Transverse colon (tissue), 4 donors: ENCODE data around the gene SLC29A3. TPM values are rescaled to one million over a fixed set of nuclear protein-coding genes. Genes with fewer than 3 reads are reported as not detected.

ENCODE experiments used
- DNase-seq: peaks from one replicate; pipeline ENCODE4 v3.0.0-alpha.2; 2019
- H3K27ac ChIP-seq, 4 donors: fragments of 200-600 bp; sonication (generic); 2 replicates each; pipeline ENCODE4 v1.5.1; 2016 to 2018; ENCODE audit warnings: inconsistent platforms in 4 of 4
- H3K27me3 ChIP-seq: fragments of 200-600 bp; sonication (generic); 2 replicates; pipeline ENCODE4 v1.5.1; 2017; ENCODE audit warnings: inconsistent platforms
- H3K36me3 ChIP-seq, 4 donors: fragments of 200-600 bp; sonication (generic); 2 replicates each; pipeline ENCODE4 v1.5.1; 2017 to 2019; ENCODE audit warnings: inconsistent platforms in 4 of 4
- H3K4me1 ChIP-seq, 4 donors: fragments of 200-600 bp; sonication (generic); 2 replicates each; pipeline ENCODE4 v1.5.1; 2017 to 2020; ENCODE audit warnings: inconsistent platforms in 4 of 4
- H3K4me3 ChIP-seq, 4 donors: fragments of 200-600 bp; sonication (generic); 1 replicate in 1 of 4; 2 replicates in 3 of 4; pipeline versions ENCODE4 v1.5.1 to v1.6.1; 2017 to 2019; ENCODE audit warnings: inconsistent platforms in 4 of 4
- H3K9me3 ChIP-seq, 2 donors: fragments of 200-600 bp; sonication (generic); 2 replicates each; pipeline ENCODE4 v1.5.1; 2017 to 2019; ENCODE audit warnings: inconsistent platforms in 2 of 2
- EP300 ChIP-seq: sonication (generic); formaldehyde crosslinking; IDR thresholded peaks from one replicate; pipeline ENCODE4 v1.6.1; 2017; ENCODE audit warnings: antibody characterized with exemption, low read depth
- POLR2A ChIP-seq: fragments of 450-650 bp; IDR thresholded peaks from one replicate; pipeline ENCODE4 v1.6.1; 2016; ENCODE audit warnings: antibody characterized with exemption, mild to moderate bottlenecking, moderate library complexity
- POLR2AphosphoS5 ChIP-seq, 3 donors: sonication (generic); formaldehyde crosslinking; IDR thresholded peaks; one replicate each; pipeline ENCODE4 v1.6.1; 2016; ENCODE audit warnings: antibody characterized with exemption in 3 of 3
- WGBS, 2 donors: methylation state at CpG; one replicate each; pipeline ENCODE4 v1.1.5; 2018; ENCODE audit warnings: low coverage in 1 of 2; 5-methylcytosine and 5-hydroxymethylcytosine counted together
- in situ Hi-C, 4 donors: fragments of 200-750 bp; cut with MboI; loops; one replicate each; pipeline versions ENCODE4 v1.15.0 to v1.15.1; 2017; ENCODE audit warnings: low sequenced_read_pairs in 3 of 4, low pct_ligation_motif_present in 1 of 4, low pct_unique_long_range_greater_than_20kb in 1 of 4
- intact Hi-C: fragments of 100-400 bp; cut with DNase I; formaldehyde crosslinking; loops from one replicate; pipeline ENCODE4 v1.15.1; 2023; ENCODE audit warnings: low total_unique reads
- total RNA-seq, 4 donors: library from RNA; depleted of rRNA; stranded (reverse); fragments of >200 nt; gene quantifications; one replicate each; pipeline ENCODE4 v1.1.0, GENCODE V29; 2016
- TF ChIP-seq, protein P1 (sequence below), 5 experiments: fragments of 200-600 bp in 3 of 5; fragments of 450-650 bp in 2 of 5; sonication (generic) in 3 of 5; IDR thresholded peaks; 1 replicate in 2 of 5; 2 replicates in 3 of 5; pipeline ENCODE4 v1.5.1; 2016 to 2017; ENCODE audit warnings: antibody characterized with exemption in 5 of 5, inconsistent platforms in 3 of 5, mild to moderate bottlenecking in 2 of 5, moderate library complexity in 1 of 5

SLC29A3 gene
- total RNA-seq, 4 donors from 2014 or later = 0.75 to 6.4 (median 3.4) TPM

DNA sequence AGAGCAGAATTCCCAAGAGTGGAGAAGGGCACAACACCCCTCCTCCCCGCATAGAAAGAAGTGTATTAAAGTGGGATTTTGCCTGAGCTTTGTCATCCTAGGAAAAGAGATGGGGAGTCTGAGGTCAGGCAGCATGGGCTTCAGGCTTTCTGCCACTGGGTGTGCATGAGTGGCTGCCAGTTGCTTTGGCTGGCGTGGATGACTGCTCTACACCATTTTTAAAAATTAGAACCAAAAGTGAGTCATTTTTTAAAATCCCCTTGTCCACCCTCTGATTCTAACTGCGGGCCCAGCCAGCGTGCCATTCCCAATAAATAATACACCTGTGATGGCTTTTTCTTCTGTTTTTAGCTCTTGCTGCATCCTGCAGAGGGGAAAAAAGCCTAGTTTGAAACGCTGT, 13.4 kb downstream of the SLC29A3 start:
- Histone ChIP-seq H3K4me3 (no peak overlapping the region), H3K27me3 (no peaks in the 10 kb centered on the region), H3K27ac (no peak overlapping the region), H3K9me3 (no peaks in the 10 kb centered on the region), H3K36me3 (no peaks in the 10 kb centered on the region), H3K4me1 (peaks cover 0 to 12% (median 11%) of the 10 kb centered on the region in 4 donors)
- DNase-seq = no peak
- intact Hi-C loops (no loop called here), in situ Hi-C loops (no loop called here)
- 88 to 100% methylated on average over 3 to 5 of the region's 5 CpGs for WGBS, 2 donors
- TF ChIP-seq POLR2A = no peak
- TF ChIP-seq POLR2AphosphoS5 (IDR thresholded peaks at IDR 0.05) = no peak
- no peak for TF ChIP-seq EP300
- TF ChIP-seq, protein P1, sequence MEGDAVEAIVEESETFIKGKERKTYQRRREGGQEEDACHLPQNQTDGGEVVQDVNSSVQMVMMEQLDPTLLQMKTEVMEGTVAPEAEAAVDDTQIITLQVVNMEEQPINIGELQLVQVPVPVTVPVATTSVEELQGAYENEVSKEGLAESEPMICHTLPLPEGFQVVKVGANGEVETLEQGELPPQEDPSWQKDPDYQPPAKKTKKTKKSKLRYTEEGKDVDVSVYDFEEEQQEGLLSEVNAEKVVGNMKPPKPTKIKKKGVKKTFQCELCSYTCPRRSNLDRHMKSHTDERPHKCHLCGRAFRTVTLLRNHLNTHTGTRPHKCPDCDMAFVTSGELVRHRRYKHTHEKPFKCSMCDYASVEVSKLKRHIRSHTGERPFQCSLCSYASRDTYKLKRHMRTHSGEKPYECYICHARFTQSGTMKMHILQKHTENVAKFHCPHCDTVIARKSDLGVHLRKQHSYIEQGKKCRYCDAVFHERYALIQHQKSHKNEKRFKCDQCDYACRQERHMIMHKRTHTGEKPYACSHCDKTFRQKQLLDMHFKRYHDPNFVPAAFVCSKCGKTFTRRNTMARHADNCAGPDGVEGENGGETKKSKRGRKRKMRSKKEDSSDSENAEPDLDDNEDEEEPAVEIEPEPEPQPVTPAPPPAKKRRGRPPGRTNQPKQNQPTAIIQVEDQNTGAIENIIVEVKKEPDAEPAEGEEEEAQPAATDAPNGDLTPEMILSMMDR (IDR thresholded peaks at IDR 0.05) = no peak

DNA sequence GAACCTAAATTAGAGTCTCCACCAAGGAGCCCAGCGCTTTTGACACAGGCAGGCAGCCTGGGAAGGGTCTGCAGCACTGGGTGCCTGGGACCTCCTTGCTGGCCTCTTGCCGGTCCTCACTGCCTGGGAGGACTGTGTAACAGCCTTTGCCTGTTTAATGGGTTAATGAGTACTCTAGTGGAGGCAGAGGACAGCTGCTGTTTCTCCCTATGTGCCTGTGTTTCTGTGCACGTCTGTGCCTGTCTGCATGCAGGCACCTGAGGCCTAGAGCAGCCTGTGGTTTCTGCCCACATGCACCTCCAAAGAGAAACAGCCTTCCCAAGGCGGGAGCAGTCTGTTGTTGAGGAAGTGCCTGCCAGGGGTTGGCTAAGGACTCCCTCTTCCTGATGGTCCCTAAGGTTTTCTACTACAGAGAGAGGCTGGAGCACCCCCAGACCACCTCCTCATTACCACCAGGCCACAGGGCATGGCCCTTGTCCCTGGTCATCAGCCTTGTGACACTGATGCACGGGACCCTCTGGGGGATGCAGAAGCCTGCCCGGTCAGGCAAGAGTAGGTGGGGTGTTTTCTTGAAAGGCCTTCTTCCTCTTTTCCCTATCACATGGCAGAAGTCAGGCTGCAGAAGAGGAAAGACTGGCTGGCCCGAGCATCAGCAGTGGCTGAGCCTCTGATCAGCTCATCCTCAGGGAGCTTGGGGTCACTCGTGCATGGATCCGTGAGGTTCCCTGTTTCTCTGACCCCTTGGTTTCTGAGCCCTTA, 14.2 kb downstream of the SLC29A3 start:
- H3K4me3 ChIP-seq = no peak overlapping the region
- DNase-seq = no peak
- H3K9me3 ChIP-seq = no peaks in the 10 kb centered on the region
- 71% methylated on average over 9 of the region's 9 CpGs; no CpG with 5 or more reads in 1 of the 2 donors for WGBS, 2 donors
- H3K27me3 ChIP-seq = no peaks in the 10 kb centered on the region
- no peak for TF ChIP-seq POLR2A
- TF ChIP-seq POLR2AphosphoS5 (IDR thresholded peaks at IDR 0.05) = no peak
- TF ChIP-seq, protein P1 (IDR thresholded peaks at IDR 0.05) = no peak
- no peak for TF ChIP-seq EP300
- no peaks in the 10 kb centered on the region for H3K36me3 ChIP-seq
- in situ Hi-C loops (no loop called here), intact Hi-C loops (no loop called here)
- H3K4me1 ChIP-seq = peaks cover 0 to 13% (median 12%) of the 10 kb centered on the region in 4 donors
- H3K27ac ChIP-seq = peak overlapping the region in 1 of 4 donors; percentile 36

DNA sequence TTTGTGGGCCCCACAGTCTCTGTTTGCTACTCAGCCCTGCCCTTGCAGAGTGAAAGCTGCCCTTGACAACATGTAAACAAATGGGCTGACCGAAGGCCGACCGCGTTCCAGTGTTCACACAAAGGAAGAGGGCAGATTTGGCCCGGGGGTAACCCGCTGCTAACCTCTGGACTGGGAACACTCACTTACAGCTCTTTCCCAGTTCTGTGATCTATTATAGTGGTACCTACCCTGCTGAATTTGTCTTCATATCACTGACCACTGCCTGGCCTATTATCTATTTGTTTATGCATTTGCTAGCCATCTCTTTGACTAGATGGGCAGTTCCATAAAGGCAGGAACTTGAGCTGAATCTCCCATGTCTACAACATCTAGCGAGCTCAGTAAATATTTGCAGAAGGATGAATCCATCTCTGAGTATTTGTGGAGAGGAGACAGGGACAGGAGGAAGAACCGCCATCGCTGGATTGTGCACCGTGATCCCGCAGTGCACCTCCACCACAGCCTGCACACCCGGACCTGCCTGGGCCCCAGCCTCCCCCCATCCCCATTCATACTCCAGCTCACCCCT, 15.2 kb downstream of the SLC29A3 start:
- H3K4me1 ChIP-seq = peaks cover 0 to 13% (median 12%) of the 10 kb centered on the region in 4 donors
- in situ Hi-C loops = no loop called here

DNA sequence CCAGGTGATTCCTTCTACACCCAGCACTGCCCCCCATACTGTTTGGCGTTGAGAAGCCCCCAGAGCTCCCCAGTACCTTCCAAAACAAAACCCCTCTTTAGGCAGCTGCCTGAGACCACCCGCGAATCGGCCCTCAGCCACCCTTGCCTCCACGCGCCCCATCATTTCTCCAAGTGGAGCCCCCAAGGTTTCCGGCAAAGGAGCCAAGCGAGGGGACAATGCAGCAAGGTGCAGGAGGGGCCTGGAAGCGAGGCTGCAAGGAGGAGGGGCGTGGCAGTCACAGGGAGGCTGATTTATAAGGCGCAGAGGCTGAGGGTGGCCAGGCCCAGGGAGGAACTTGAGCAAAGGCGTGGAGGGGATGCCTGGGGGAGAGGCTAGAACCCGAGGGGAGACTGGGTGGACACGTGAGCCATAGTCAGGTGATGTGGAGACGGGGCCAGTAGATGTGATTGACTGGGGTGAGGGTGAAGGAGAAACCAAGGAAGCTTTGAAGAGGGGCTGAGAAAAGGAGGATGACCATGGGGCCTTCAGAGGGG, 16.2 kb downstream of the SLC29A3 start:
- no peaks in the 10 kb centered on the region for H3K36me3 ChIP-seq
- 86 to 100% methylated on average over 5 to 15 of the region's 15 CpGs for WGBS, 2 donors
- H3K27me3 ChIP-seq = no peaks in the 10 kb centered on the region
- H3K27ac ChIP-seq = no peak overlapping the region
- H3K9me3 ChIP-seq = no peaks in the 10 kb centered on the region
- intact Hi-C loops (no loop called here), in situ Hi-C loops (no loop called here)
- peaks cover 0 to 17% (median 15%) of the 10 kb centered on the region in 4 donors for H3K4me1 ChIP-seq
- TF ChIP-seq POLR2AphosphoS5 (IDR thresholded peaks at IDR 0.05) (no peak), POLR2A (no peak), EP300 (no peak)
- TF ChIP-seq, protein P1 (IDR thresholded peaks at IDR 0.05) = no peak
- DNase-seq = no peak
- no peak overlapping the region for H3K4me3 ChIP-seq

More for the DNA sequence above, 15.2 kb downstream of the SLC29A3 start:
- DNase-seq = no peak
- Histone ChIP-seq H3K27me3 (no peaks in the 10 kb centered on the region), H3K9me3 (no peaks in the 10 kb centered on the region), H3K4me3 (no peak overlapping the region), H3K27ac (no peak overlapping the region), H3K36me3 (no peaks in the 10 kb centered on the region)
- TF ChIP-seq POLR2AphosphoS5 (IDR thresholded peaks at IDR 0.05) (no peak), POLR2A (no peak), EP300 (no peak)
- TF ChIP-seq, protein P1 (IDR thresholded peaks at IDR 0.05) = no peak
- WGBS, 2 donors = 89% methylated on average over 12 of the region's 12 CpGs; no CpG with 5 or more reads in 1 of the 2 donors
- intact Hi-C loops = no loop called here
